GM23338 (cell line): ENCODE data around the gene PINK1. TPM values are rescaled to one million over a fixed set of nuclear protein-coding genes. Genes with fewer than 3 reads are reported as not detected.

Experiments
- ATAC-seq: fragments of 200-7000 bp; cut with Tn5 transposase; 3 replicates; pipeline ENCODE4 v1.9.1; 2020
- DNase-seq: peaks from one replicate; pipeline ENCODE4 v3.0.0-alpha.2; 2015; ENCODE audit warnings: low spot score
- H2AFZ ChIP-seq: fragments of 200-600 bp; sonication (generic); 2 replicates; pipeline ENCODE4 v1.8.0; 2016; ENCODE audit warnings: antibody characterized with exemption, mild to moderate bottlenecking, moderate library complexity
- H3F3A ChIP-seq: fragments of 200-600 bp; sonication (generic); replicated peaks from 2 replicates; pipeline ENCODE4 v1.8.0; 2017; ENCODE audit warnings: antibody characterized with exemption, mixed run types, low read depth
- H3K27ac ChIP-seq: fragments of 200-600 bp; sonication (generic); 2 replicates; pipeline ENCODE4 v1.6.1; 2016; ENCODE audit warnings: low read depth
- H3K27me3 ChIP-seq: fragments of 200-600 bp; sonication (generic); 2 replicates; pipeline ENCODE4 v1.8.0; 2016; ENCODE audit warnings: mild to moderate bottlenecking, mixed run types, moderate library complexity; ENCODE audit not compliant: insufficient read depth
- H3K36me3 ChIP-seq: fragments of 200-600 bp; sonication (generic); 2 replicates; pipeline ENCODE4 v1.8.0; 2016; ENCODE audit warnings: mild to moderate bottlenecking; ENCODE audit not compliant: insufficient read depth
- H3K4me1 ChIP-seq: fragments of 200-600 bp; sonication (generic); 2 replicates; pipeline ENCODE4 v1.8.0; 2016; ENCODE audit warnings: mild to moderate bottlenecking, moderate library complexity; ENCODE audit not compliant: insufficient read depth
- H3K4me2 ChIP-seq: fragments of 200-600 bp; sonication (generic); 2 replicates; pipeline ENCODE4 v1.7.1; 2017; ENCODE audit warnings: mixed run types
- H3K4me3 ChIP-seq: fragments of 200-600 bp; sonication (generic); 2 replicates; pipeline ENCODE4 v1.6.1; 2016; ENCODE audit warnings: mixed run types
- H3K79me2 ChIP-seq: fragments of 200-600 bp; sonication (generic); replicated peaks from 2 replicates; pipeline ENCODE4 v1.8.0; 2017; ENCODE audit warnings: mild to moderate bottlenecking; ENCODE audit not compliant: insufficient read depth
- H3K9me2 ChIP-seq: fragments of 200-600 bp; sonication (generic); 2 replicates; pipeline ENCODE4 v1.8.0; 2017; ENCODE audit not compliant: insufficient read depth
- H4K20me1 ChIP-seq: fragments of 200-600 bp; sonication (generic); replicated peaks from 2 replicates; pipeline ENCODE4 v1.8.0; 2017; ENCODE audit warnings: mild to moderate bottlenecking; ENCODE audit not compliant: insufficient read depth
- H3K27ac Mint-ChIP-seq: 2 replicates; pipeline ENCODE4 v1.8.0; 2020; ENCODE audit warnings: inconsistent platforms, mild to moderate bottlenecking, moderate library complexity, mixed read lengths
- H3K27me3 Mint-ChIP-seq: 3 replicates; pipeline ENCODE4 v1.8.0; 2022; ENCODE audit warnings: low read depth, mild to moderate bottlenecking, moderate library complexity, mixed read lengths, inconsistent platforms; ENCODE audit not compliant: insufficient read depth, poor library complexity
- H3K36me3 Mint-ChIP-seq: 3 replicates; pipeline ENCODE4 v1.8.0; 2021; ENCODE audit warnings: low read depth, mild to moderate bottlenecking, inconsistent platforms, moderate library complexity, mixed read lengths
- H3K4me1 Mint-ChIP-seq: 3 replicates; pipeline ENCODE4 v1.8.0; 2020; ENCODE audit warnings: mild to moderate bottlenecking, inconsistent platforms, mixed read lengths
- H3K4me3 Mint-ChIP-seq: 3 replicates; pipeline ENCODE4 v1.8.0; 2021; ENCODE audit warnings: moderate library complexity, mild to moderate bottlenecking, inconsistent platforms, mixed read lengths
- H3K9me3 Mint-ChIP-seq: 3 replicates; pipeline ENCODE4 v1.8.0; 2020; ENCODE audit warnings: moderate library complexity, mild to moderate bottlenecking, inconsistent platforms, mixed read lengths
- CREB1 ChIP-seq: fragments of 250-450 bp; sonication (Bioruptor Pico); IDR thresholded peaks from 2 replicates; pipeline ENCODE4 v1.5.0; 2020; ENCODE audit warnings: low read depth, mild to moderate bottlenecking, moderate library complexity
- EZH2 ChIP-seq: fragments of 200-600 bp; sonication (generic); IDR thresholded peaks from one replicate; pipeline ENCODE4 v1.8.0; 2017; ENCODE audit warnings: antibody characterized with exemption, mild to moderate bottlenecking, low read depth; ENCODE audit not compliant: unreplicated experiment
- EZH2phosphoT487 ChIP-seq: fragments of 200-600 bp; sonication (generic); IDR thresholded peaks from one replicate; pipeline ENCODE4 v1.8.1; 2018; ENCODE audit warnings: antibody characterized with exemption; ENCODE audit not compliant: unreplicated experiment
- JUNB ChIP-seq: IDR thresholded peaks from one replicate; pipeline ENCODE4 v1.6.1; 2016; ENCODE audit warnings: antibody characterized with exemption; ENCODE audit not compliant: unreplicated experiment
- NANOG ChIP-seq: IDR thresholded peaks from 2 replicates; pipeline ENCODE4 v1.6.1; 2016; ENCODE audit warnings: antibody characterized with exemption, borderline replicate concordance
- POLR2AphosphoS5 ChIP-seq: IDR thresholded peaks from 2 replicates; pipeline ENCODE4 v1.6.1; 2016; ENCODE audit warnings: antibody characterized with exemption, low read depth
- STAT1 ChIP-seq: IDR thresholded peaks from one replicate; pipeline ENCODE4 v1.6.1; 2016; ENCODE audit warnings: antibody characterized with exemption; ENCODE audit not compliant: unreplicated experiment
- ZNF114 ChIP-seq: fragments of 250-450 bp; sonication (Bioruptor Pico); IDR thresholded peaks from 2 replicates; pipeline ENCODE4 v1.5.0; 2020; ENCODE audit warnings: mild to moderate bottlenecking, moderate library complexity
- ZNF331 ChIP-seq: fragments of 250-450 bp; sonication (Bioruptor Pico); IDR thresholded peaks from 2 replicates; pipeline ENCODE4 v1.5.0; 2020; ENCODE audit warnings: low read depth, mild to moderate bottlenecking, moderate library complexity
- polyA plus RNA-seq: library from polyadenylated mRNA; unstranded; fragments of >200 nt; fragmentation: Nextera tagmentation; extraction: Ambion mirVana; gene quantifications from 2 replicates; pipeline ENCODE4 v1.2.1, GENCODE V29; 2016
- total RNA-seq: library from RNA; depleted of rRNA; stranded (reverse); fragments of >200 nt; shearing (Covaris generic); gene quantifications from 2 replicates; pipeline ENCODE4 v1.2.3, GENCODE V29; 2014
- TF ChIP-seq, protein P1 (sequence below): IDR thresholded peaks from one replicate; pipeline ENCODE4 v1.6.1; 2018; ENCODE audit warnings: antibody characterized with exemption; ENCODE audit not compliant: unreplicated experiment
- TF ChIP-seq, protein P2 (sequence below): IDR thresholded peaks from 2 replicates; pipeline ENCODE4 v1.6.1; 2016; ENCODE audit warnings: antibody characterized with exemption
- TF ChIP-seq, protein P3 (sequence below), 2 experiments: fragments of 200-600 bp in 1 of 2; sonication (generic) in 1 of 2; conservative IDR thresholded peaks; 2 replicates each; pipeline versions ENCODE4 v1.5.1 to v1.6.1; 2016 to 2017; ENCODE audit warnings: antibody characterized with exemption in 2 of 2, low read depth in 2 of 2, mild to moderate bottlenecking in 2 of 2, moderate library complexity in 1 of 2
- TF ChIP-seq, protein P4 (sequence below): fragments of 250-450 bp; sonication (Bioruptor Pico); IDR thresholded peaks from 2 replicates; pipeline ENCODE4 v1.5.0; 2020; ENCODE audit warnings: mild to moderate bottlenecking, moderate library complexity

Gene PINK1
- total and polyA plus RNA-seq, 2 experiments from 2014 or later: 20.8 to 42.7 TPM

DNA sequence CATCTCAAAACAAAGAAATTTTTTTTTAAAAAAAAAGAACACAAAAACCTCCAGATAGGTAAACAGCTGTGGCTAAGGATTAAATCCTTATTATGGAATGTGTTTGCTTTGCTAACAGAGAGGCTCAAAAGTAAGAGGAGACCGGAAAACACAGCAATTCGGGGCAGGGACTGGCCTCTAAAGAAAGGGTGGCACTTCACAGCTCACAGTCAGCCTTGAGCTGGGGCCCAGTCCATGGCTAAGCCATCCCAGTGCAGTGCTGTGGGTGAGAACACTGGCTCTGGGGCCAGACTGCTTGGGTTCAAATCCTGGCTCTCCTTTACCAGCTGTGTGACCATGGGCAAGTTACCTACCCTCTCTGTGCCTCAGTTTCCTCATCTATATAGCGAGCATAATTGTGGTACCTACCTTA is 56.4 kb downstream of the PINK1 start:
- H3K4me3 Mint-ChIP-seq: no peak overlapping the region
- peaks cover 10% of the 10 kb centered on the region; the same call in 2 of the 3 replicates for H3K36me3 Mint-ChIP-seq
- Histone ChIP-seq H3K4me2 (no peak overlapping the region), H3K4me1 (no peaks in the 10 kb centered on the region), H3K9me2 (no peaks in the 10 kb centered on the region), H3K36me3 (no peaks in the 10 kb centered on the region), H4K20me1 (no peaks in the 10 kb centered on the region), H3K4me3 (no peak overlapping the region), H3K27ac (no peak overlapping the region), H3F3A (no peaks in the 10 kb centered on the region), H3K27me3 (no peaks in the 10 kb centered on the region), H3K79me2 (no peaks in the 10 kb centered on the region), H2AFZ (no peak overlapping the region)
- no peak for DNase-seq
- peaks cover 4% of the 10 kb centered on the region; the same call in 2 of the 3 replicates for H3K4me1 Mint-ChIP-seq
- H3K27me3 Mint-ChIP-seq: peaks cover 12% of the 10 kb centered on the region
- no peak overlapping the region for H3K27ac Mint-ChIP-seq
- H3K9me3 Mint-ChIP-seq: peaks cover 2% of the 10 kb centered on the region; the same call in 1 of the 3 replicates
- ATAC-seq: no peak
- TF ChIP-seq STAT1: no peak
- TF ChIP-seq NANOG: no peak
- TF ChIP-seq, protein P1, sequence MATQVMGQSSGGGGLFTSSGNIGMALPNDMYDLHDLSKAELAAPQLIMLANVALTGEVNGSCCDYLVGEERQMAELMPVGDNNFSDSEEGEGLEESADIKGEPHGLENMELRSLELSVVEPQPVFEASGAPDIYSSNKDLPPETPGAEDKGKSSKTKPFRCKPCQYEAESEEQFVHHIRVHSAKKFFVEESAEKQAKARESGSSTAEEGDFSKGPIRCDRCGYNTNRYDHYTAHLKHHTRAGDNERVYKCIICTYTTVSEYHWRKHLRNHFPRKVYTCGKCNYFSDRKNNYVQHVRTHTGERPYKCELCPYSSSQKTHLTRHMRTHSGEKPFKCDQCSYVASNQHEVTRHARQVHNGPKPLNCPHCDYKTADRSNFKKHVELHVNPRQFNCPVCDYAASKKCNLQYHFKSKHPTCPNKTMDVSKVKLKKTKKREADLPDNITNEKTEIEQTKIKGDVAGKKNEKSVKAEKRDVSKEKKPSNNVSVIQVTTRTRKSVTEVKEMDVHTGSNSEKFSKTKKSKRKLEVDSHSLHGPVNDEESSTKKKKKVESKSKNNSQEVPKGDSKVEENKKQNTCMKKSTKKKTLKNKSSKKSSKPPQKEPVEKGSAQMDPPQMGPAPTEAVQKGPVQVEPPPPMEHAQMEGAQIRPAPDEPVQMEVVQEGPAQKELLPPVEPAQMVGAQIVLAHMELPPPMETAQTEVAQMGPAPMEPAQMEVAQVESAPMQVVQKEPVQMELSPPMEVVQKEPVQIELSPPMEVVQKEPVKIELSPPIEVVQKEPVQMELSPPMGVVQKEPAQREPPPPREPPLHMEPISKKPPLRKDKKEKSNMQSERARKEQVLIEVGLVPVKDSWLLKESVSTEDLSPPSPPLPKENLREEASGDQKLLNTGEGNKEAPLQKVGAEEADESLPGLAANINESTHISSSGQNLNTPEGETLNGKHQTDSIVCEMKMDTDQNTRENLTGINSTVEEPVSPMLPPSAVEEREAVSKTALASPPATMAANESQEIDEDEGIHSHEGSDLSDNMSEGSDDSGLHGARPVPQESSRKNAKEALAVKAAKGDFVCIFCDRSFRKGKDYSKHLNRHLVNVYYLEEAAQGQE: no peak
- TF ChIP-seq, protein P2, sequence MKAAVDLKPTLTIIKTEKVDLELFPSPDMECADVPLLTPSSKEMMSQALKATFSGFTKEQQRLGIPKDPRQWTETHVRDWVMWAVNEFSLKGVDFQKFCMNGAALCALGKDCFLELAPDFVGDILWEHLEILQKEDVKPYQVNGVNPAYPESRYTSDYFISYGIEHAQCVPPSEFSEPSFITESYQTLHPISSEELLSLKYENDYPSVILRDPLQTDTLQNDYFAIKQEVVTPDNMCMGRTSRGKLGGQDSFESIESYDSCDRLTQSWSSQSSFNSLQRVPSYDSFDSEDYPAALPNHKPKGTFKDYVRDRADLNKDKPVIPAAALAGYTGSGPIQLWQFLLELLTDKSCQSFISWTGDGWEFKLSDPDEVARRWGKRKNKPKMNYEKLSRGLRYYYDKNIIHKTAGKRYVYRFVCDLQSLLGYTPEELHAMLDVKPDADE: no peak
- no peak for TF ChIP-seq JUNB
- TF ChIP-seq CREB1 (CRISPR knock-in tag): no peak
- no peak for TF ChIP-seq ZNF114 (CRISPR knock-in tag)
- TF ChIP-seq EZH2: no peak
- TF ChIP-seq, protein P3, sequence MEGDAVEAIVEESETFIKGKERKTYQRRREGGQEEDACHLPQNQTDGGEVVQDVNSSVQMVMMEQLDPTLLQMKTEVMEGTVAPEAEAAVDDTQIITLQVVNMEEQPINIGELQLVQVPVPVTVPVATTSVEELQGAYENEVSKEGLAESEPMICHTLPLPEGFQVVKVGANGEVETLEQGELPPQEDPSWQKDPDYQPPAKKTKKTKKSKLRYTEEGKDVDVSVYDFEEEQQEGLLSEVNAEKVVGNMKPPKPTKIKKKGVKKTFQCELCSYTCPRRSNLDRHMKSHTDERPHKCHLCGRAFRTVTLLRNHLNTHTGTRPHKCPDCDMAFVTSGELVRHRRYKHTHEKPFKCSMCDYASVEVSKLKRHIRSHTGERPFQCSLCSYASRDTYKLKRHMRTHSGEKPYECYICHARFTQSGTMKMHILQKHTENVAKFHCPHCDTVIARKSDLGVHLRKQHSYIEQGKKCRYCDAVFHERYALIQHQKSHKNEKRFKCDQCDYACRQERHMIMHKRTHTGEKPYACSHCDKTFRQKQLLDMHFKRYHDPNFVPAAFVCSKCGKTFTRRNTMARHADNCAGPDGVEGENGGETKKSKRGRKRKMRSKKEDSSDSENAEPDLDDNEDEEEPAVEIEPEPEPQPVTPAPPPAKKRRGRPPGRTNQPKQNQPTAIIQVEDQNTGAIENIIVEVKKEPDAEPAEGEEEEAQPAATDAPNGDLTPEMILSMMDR (conservative IDR thresholded peaks at IDR 0.05; ENCODE audit: low read depth in 2 of 2): no peak
- no peak for TF ChIP-seq ZNF331 (CRISPR knock-in tag)
- TF ChIP-seq, protein P4, sequence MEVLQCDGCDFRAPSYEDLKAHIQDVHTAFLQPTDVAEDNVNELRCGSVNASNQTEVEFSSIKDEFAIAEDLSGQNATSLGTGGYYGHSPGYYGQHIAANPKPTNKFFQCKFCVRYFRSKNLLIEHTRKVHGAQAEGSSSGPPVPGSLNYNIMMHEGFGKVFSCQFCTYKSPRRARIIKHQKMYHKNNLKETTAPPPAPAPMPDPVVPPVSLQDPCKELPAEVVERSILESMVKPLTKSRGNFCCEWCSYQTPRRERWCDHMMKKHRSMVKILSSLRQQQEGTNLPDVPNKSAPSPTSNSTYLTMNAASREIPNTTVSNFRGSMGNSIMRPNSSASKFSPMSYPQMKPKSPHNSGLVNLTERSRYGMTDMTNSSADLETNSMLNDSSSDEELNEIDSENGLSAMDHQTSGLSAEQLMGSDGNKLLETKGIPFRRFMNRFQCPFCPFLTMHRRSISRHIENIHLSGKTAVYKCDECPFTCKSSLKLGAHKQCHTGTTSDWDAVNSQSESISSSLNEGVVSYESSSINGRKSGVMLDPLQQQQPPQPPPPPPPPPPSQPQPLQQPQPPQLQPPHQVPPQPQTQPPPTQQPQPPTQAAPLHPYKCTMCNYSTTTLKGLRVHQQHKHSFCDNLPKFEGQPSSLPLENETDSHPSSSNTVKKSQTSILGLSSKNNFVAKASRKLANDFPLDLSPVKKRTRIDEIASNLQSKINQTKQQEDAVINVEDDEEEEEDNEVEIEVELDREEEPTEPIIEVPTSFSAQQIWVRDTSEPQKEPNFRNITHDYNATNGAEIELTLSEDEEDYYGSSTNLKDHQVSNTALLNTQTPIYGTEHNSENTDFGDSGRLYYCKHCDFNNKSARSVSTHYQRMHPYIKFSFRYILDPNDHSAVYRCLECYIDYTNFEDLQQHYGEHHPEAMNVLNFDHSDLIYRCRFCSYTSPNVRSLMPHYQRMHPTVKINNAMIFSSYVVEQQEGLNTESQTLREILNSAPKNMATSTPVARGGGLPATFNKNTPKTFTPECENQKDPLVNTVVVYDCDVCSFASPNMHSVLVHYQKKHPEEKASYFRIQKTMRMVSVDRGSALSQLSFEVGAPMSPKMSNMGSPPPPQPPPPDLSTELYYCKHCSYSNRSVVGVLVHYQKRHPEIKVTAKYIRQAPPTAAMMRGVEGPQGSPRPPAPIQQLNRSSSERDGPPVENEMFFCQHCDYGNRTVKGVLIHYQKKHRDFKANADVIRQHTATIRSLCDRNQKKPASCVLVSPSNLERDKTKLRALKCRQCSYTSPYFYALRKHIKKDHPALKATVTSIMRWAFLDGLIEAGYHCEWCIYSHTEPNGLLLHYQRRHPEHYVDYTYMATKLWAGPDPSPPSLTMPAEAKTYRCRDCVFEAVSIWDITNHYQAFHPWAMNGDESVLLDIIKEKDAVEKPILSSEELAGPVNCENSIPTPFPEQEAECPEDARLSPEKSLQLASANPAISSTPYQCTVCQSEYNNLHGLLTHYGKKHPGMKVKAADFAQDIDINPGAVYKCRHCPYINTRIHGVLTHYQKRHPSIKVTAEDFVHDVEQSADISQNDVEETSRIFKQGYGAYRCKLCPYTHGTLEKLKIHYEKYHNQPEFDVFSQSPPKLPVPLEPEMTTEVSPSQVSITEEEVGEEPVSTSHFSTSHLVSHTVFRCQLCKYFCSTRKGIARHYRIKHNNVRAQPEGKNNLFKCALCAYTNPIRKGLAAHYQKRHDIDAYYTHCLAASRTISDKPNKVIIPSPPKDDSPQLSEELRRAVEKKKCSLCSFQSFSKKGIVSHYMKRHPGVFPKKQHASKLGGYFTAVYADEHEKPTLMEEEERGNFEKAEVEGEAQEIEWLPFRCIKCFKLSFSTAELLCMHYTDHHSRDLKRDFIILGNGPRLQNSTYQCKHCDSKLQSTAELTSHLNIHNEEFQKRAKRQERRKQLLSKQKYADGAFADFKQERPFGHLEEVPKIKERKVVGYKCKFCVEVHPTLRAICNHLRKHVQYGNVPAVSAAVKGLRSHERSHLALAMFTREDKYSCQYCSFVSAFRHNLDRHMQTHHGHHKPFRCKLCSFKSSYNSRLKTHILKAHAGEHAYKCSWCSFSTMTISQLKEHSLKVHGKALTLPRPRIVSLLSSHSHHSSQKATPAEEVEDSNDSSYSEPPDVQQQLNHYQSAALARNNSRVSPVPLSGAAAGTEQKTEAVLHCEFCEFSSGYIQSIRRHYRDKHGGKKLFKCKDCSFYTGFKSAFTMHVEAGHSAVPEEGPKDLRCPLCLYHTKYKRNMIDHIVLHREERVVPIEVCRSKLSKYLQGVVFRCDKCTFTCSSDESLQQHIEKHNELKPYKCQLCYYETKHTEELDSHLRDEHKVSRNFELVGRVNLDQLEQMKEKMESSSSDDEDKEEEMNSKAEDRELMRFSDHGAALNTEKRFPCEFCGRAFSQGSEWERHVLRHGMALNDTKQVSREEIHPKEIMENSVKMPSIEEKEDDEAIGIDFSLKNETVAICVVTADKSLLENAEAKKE (CRISPR knock-in tag): no peak
- no peak for TF ChIP-seq POLR2AphosphoS5
- no peak for TF ChIP-seq EZH2phosphoT487
